ENCODE measurements around the gene LRRC7.

LRRC7 gene

GRCh38 chr1:69567652-69568420, at the start of gene LRRC7:
TSS of gene LRRC7 (plus strand) at chr1:69567922. CDS start at chr1:69568640, 718 bp downstream.
- no peak for DNase-seq (ENCODE audit: low spot score)

- no peak for DNase-seq (ENCODE audit: low spot score)
These were observed 48.7 kb upstream of the LRRC7 start for GRCh38 chr1:69519006-69519405.

GRCh38 chr1:69520326-69520725, 47.4 kb upstream of the LRRC7 start:
- DNase-seq (ENCODE audit: low spot score): no peak

- DNase-seq (ENCODE audit: low spot score): no peak
These were observed 44.7 kb upstream of the LRRC7 start for GRCh38 chr1:69523032-69523431.

GRCh38 chr1:69523461-69523860, 44.3 kb upstream of the LRRC7 start:
- no peak for DNase-seq (ENCODE audit: low spot score)

- no peak for DNase-seq (ENCODE audit: low spot score)
These were observed 43.7 kb upstream of the LRRC7 start for GRCh38 chr1:69524015-69524414.

GRCh38 chr1:69527273-69527672, 40.4 kb upstream of the LRRC7 start:
- DNase-seq (ENCODE audit: low spot score): no peak

GRCh38 chr1:69528376-69528775, 39.3 kb upstream of the LRRC7 start:
- no peak for DNase-seq (ENCODE audit: low spot score)

GRCh38 chr1:69533343-69533742, 34.4 kb upstream of the LRRC7 start:
- DNase-seq (ENCODE audit: low spot score): no peak

- no peak for DNase-seq (ENCODE audit: low spot score)
These were observed 32.9 kb upstream of the LRRC7 start for GRCh38 chr1:69534829-69535228.

- no peak for DNase-seq (ENCODE audit: low spot score)
These were observed 32.2 kb upstream of the LRRC7 start for GRCh38 chr1:69535490-69535889.

GRCh38 chr1:69540052-69540451, 27.7 kb upstream of the LRRC7 start:
- DNase-seq (ENCODE audit: low spot score): peak; percentile 65

- no peak for DNase-seq (ENCODE audit: low spot score)
These were observed 16.0 kb upstream of the LRRC7 start for GRCh38 chr1:69551476-69552324.

- DNase-seq (ENCODE audit: low spot score): no peak
These were observed 14.0 kb upstream of the LRRC7 start for GRCh38 chr1:69553726-69554125.

GRCh38 chr1:69568421-69569174, 876 bp downstream of the LRRC7 start:
- no peak for DNase-seq (ENCODE audit: low spot score)

GRCh38 chr1:69569175-69569541, 1.4 kb downstream of the LRRC7 start:
- no peak for DNase-seq (ENCODE audit: low spot score)

GRCh38 chr1:69569576-69570328, 2.0 kb downstream of the LRRC7 start:
- no peak for DNase-seq (ENCODE audit: low spot score)

GRCh38 chr1:69570356-69570755, 2.6 kb downstream of the LRRC7 start:
- DNase-seq (ENCODE audit: low spot score): no peak

- DNase-seq (ENCODE audit: low spot score): no peak
These were observed 5.2 kb downstream of the LRRC7 start for GRCh38 chr1:69572921-69573320.

- DNase-seq (ENCODE audit: low spot score): no peak
These were observed 6.2 kb downstream of the LRRC7 start for GRCh38 chr1:69573911-69574310.

- DNase-seq (ENCODE audit: low spot score): no peak
These were observed 17.9 kb downstream of the LRRC7 start for GRCh38 chr1:69585666-69586065.

- DNase-seq (ENCODE audit: low spot score): no peak
These were observed 19.7 kb downstream of the LRRC7 start for GRCh38 chr1:69587391-69587790.

Data from hematopoietic multipotent progenitor cell treated with erythropoietin and hydrocortisone succinate and interleukin-3 and kit ligand, for 15 days (in vitro differentiated cells).